ENCODE measurements around the gene SYNPO. TPM values are rescaled to one million over a fixed set of nuclear protein-coding genes. Genes with fewer than 3 reads are reported as not detected.

SYNPO gene
- total RNA-seq, 1 donor from 2014 or later = 195 TPM

GRCh38 chr5:150660108-150660831, 19.8 kb downstream of the SYNPO start:
- no peak for DNase-seq (ENCODE audit: low spot score)
- Mint-ChIP-seq H3K4me1 (ENCODE audit: low read depth) (peaks cover 48% of the 10 kb centered on the region), H3K36me3 (ENCODE audit: low read depth) (peaks cover 1% of the 10 kb centered on the region), H3K4me3 (ENCODE audit: unreplicated experiment) (no peak overlapping the region), H3K27me3 (ENCODE audit: low read depth) (no peaks in the 10 kb centered on the region), H3K9me3 (ENCODE audit: low read depth) (no peaks in the 10 kb centered on the region), H3K27ac (ENCODE audit: unreplicated experiment) (peak overlapping the region; percentile 67)
- no peak for TF ChIP-seq CTCF (IDR thresholded peaks at IDR 0.05)

GRCh38 chr5:150661086-150661485, 20.6 kb downstream of the SYNPO start, which contains the start of gene MYOZ3:
MYOZ3 (plus strand) TSS chr5:150661251; CDS start chr5:150662942, 1,691 bp downstream.
- H3K4me1 Mint-ChIP-seq (ENCODE audit: low read depth) = peaks cover 41% of the 10 kb centered on the region
- peak within 1 kb of the TSS; percentile 67 for H3K27ac Mint-ChIP-seq (ENCODE audit: unreplicated experiment)
- H3K4me3 Mint-ChIP-seq (ENCODE audit: unreplicated experiment) = no peak within 1 kb of the TSS
- H3K36me3 Mint-ChIP-seq (ENCODE audit: low read depth) = no peaks in the 10 kb centered on the region
- no peaks in the 10 kb centered on the region for H3K27me3 Mint-ChIP-seq (ENCODE audit: low read depth)
- no peaks in the 10 kb centered on the region for H3K9me3 Mint-ChIP-seq (ENCODE audit: low read depth)
- no peak for TF ChIP-seq CTCF (IDR thresholded peaks at IDR 0.05)
- DNase-seq (ENCODE audit: low spot score) = no peak

- H3K4me1 Mint-ChIP-seq (ENCODE audit: low read depth) = peaks cover 41% of the 10 kb centered on the region
- no peaks in the 10 kb centered on the region for H3K36me3 Mint-ChIP-seq (ENCODE audit: low read depth)
- no peak for TF ChIP-seq CTCF (IDR thresholded peaks at IDR 0.05)
- DNase-seq (ENCODE audit: low spot score) = no peak
- H3K27me3 Mint-ChIP-seq (ENCODE audit: low read depth) = no peaks in the 10 kb centered on the region
- no peak overlapping the region for H3K27ac Mint-ChIP-seq (ENCODE audit: unreplicated experiment)
- no peaks in the 10 kb centered on the region for H3K9me3 Mint-ChIP-seq (ENCODE audit: low read depth)
- no peak overlapping the region for H3K4me3 Mint-ChIP-seq (ENCODE audit: unreplicated experiment)
These were observed 21.5 kb downstream of the SYNPO start for GRCh38 chr5:150661821-150662596.

GRCh38 chr5:150662731-150663516, 22.5 kb downstream of the SYNPO start:
- no peak for DNase-seq (ENCODE audit: low spot score)
- TF ChIP-seq CTCF (IDR thresholded peaks at IDR 0.05) = no peak
- H3K4me3 Mint-ChIP-seq (ENCODE audit: unreplicated experiment) = no peak overlapping the region
- H3K9me3 Mint-ChIP-seq (ENCODE audit: low read depth) = no peaks in the 10 kb centered on the region
- H3K4me1 Mint-ChIP-seq (ENCODE audit: low read depth) = peaks cover 32% of the 10 kb centered on the region
- no peaks in the 10 kb centered on the region for H3K36me3 Mint-ChIP-seq (ENCODE audit: low read depth)
- H3K27me3 Mint-ChIP-seq (ENCODE audit: low read depth) = no peaks in the 10 kb centered on the region
- no peak overlapping the region for H3K27ac Mint-ChIP-seq (ENCODE audit: unreplicated experiment)

- no peak overlapping the region for H3K27ac Mint-ChIP-seq (ENCODE audit: unreplicated experiment)
- DNase-seq (ENCODE audit: low spot score) = no peak
- H3K27me3 Mint-ChIP-seq (ENCODE audit: low read depth) = no peaks in the 10 kb centered on the region
- TF ChIP-seq CTCF (IDR thresholded peaks at IDR 0.05) = no peak
- peaks cover 23% of the 10 kb centered on the region for H3K4me1 Mint-ChIP-seq (ENCODE audit: low read depth)
- no peak overlapping the region for H3K4me3 Mint-ChIP-seq (ENCODE audit: unreplicated experiment)
- no peaks in the 10 kb centered on the region for H3K9me3 Mint-ChIP-seq (ENCODE audit: low read depth)
- H3K36me3 Mint-ChIP-seq (ENCODE audit: low read depth) = no peaks in the 10 kb centered on the region
These were observed 23.5 kb downstream of the SYNPO start for GRCh38 chr5:150663936-150664335.
